ENCODE measurements around the gene RAB11FIP4.

RAB11FIP4 gene

GRCh38 chr17:31408586-31408985, 17.1 kb downstream of the RAB11FIP4 start:
- peaks cover 11% of the 10 kb centered on the region for H3K27me3 Mint-ChIP-seq (ENCODE audit: low read depth)
- H3K9me3 Mint-ChIP-seq = no peaks in the 10 kb centered on the region
- no peaks in the 10 kb centered on the region for H3K36me3 Mint-ChIP-seq (ENCODE audit: low read depth)
- H3K4me3 Mint-ChIP-seq = no peak overlapping the region
- no peak for DNase-seq (ENCODE audit: low spot score)
- no peak overlapping the region for H3K27ac Mint-ChIP-seq
- no peaks in the 10 kb centered on the region for H3K4me1 Mint-ChIP-seq (ENCODE audit: low read depth)

GRCh38 chr17:31411707-31412285, 20.3 kb downstream of the RAB11FIP4 start:
- H3K9me3 Mint-ChIP-seq = no peaks in the 10 kb centered on the region
- no peak overlapping the region for H3K4me3 Mint-ChIP-seq
- no peak overlapping the region for H3K27ac Mint-ChIP-seq

GRCh38 chr17:31412511-31412910, 21.0 kb downstream of the RAB11FIP4 start:
- Mint-ChIP-seq H3K27ac (no peak overlapping the region), H3K36me3 (ENCODE audit: low read depth) (no peaks in the 10 kb centered on the region), H3K4me1 (ENCODE audit: low read depth) (no peaks in the 10 kb centered on the region), H3K9me3 (no peaks in the 10 kb centered on the region), H3K4me3 (no peak overlapping the region), H3K27me3 (ENCODE audit: low read depth) (peaks cover 3% of the 10 kb centered on the region)
- DNase-seq (ENCODE audit: low spot score) = no peak

More at GRCh38 chr17:31411707-31412285, 20.3 kb downstream of the RAB11FIP4 start:
- no peak for DNase-seq (ENCODE audit: low spot score)
- Mint-ChIP-seq H3K27me3 (ENCODE audit: low read depth) (peaks cover 6% of the 10 kb centered on the region), H3K4me1 (ENCODE audit: low read depth) (no peaks in the 10 kb centered on the region), H3K36me3 (ENCODE audit: low read depth) (no peaks in the 10 kb centered on the region)

- no peak overlapping the region for H3K27ac Mint-ChIP-seq
- no peaks in the 10 kb centered on the region for H3K9me3 Mint-ChIP-seq
- no peak for DNase-seq (ENCODE audit: low spot score)
- no peaks in the 10 kb centered on the region for H3K27me3 Mint-ChIP-seq (ENCODE audit: low read depth)
- no peaks in the 10 kb centered on the region for H3K36me3 Mint-ChIP-seq (ENCODE audit: low read depth)
- H3K4me1 Mint-ChIP-seq (ENCODE audit: low read depth) = no peaks in the 10 kb centered on the region
- no peak overlapping the region for H3K4me3 Mint-ChIP-seq
These were observed 21.8 kb downstream of the RAB11FIP4 start for GRCh38 chr17:31413081-31413799.

GRCh38 chr17:31413874-31414549, 22.5 kb downstream of the RAB11FIP4 start:
- Mint-ChIP-seq H3K36me3 (ENCODE audit: low read depth) (no peaks in the 10 kb centered on the region), H3K9me3 (no peaks in the 10 kb centered on the region), H3K27ac (no peak overlapping the region), H3K27me3 (ENCODE audit: low read depth) (no peaks in the 10 kb centered on the region), H3K4me3 (no peak overlapping the region), H3K4me1 (ENCODE audit: low read depth) (no peaks in the 10 kb centered on the region)
- no peak for DNase-seq (ENCODE audit: low spot score)

- H3K27ac Mint-ChIP-seq = no peak overlapping the region
- H3K4me3 Mint-ChIP-seq = no peak overlapping the region
- H3K27me3 Mint-ChIP-seq (ENCODE audit: low read depth) = no peaks in the 10 kb centered on the region
- no peak for DNase-seq (ENCODE audit: low spot score)
- H3K9me3 Mint-ChIP-seq = no peaks in the 10 kb centered on the region
- no peaks in the 10 kb centered on the region for H3K36me3 Mint-ChIP-seq (ENCODE audit: low read depth)
- H3K4me1 Mint-ChIP-seq (ENCODE audit: low read depth) = no peaks in the 10 kb centered on the region
These were observed 23.1 kb downstream of the RAB11FIP4 start for GRCh38 chr17:31414550-31414918.

- DNase-seq (ENCODE audit: low spot score) = no peak
- Mint-ChIP-seq H3K27me3 (ENCODE audit: low read depth) (no peaks in the 10 kb centered on the region), H3K4me3 (no peak overlapping the region), H3K9me3 (no peaks in the 10 kb centered on the region), H3K36me3 (ENCODE audit: low read depth) (no peaks in the 10 kb centered on the region), H3K4me1 (ENCODE audit: low read depth) (no peaks in the 10 kb centered on the region), H3K27ac (no peak overlapping the region)
These were observed 23.6 kb downstream of the RAB11FIP4 start for GRCh38 chr17:31415004-31415454.

GRCh38 chr17:31415640-31416502, 24.4 kb downstream of the RAB11FIP4 start:
- no peak overlapping the region for H3K4me3 Mint-ChIP-seq
- no peak for DNase-seq (ENCODE audit: low spot score)
- H3K27me3 Mint-ChIP-seq (ENCODE audit: low read depth) = no peaks in the 10 kb centered on the region
- no peaks in the 10 kb centered on the region for H3K4me1 Mint-ChIP-seq (ENCODE audit: low read depth)
- H3K36me3 Mint-ChIP-seq (ENCODE audit: low read depth) = no peaks in the 10 kb centered on the region
- no peaks in the 10 kb centered on the region for H3K9me3 Mint-ChIP-seq
- no peak overlapping the region for H3K27ac Mint-ChIP-seq

GRCh38 chr17:31416503-31416923, 25.0 kb downstream of the RAB11FIP4 start:
- no peaks in the 10 kb centered on the region for H3K27me3 Mint-ChIP-seq (ENCODE audit: low read depth)

GRCh38 chr17:31417051-31417792, 25.7 kb downstream of the RAB11FIP4 start:
- Mint-ChIP-seq H3K27ac (no peak overlapping the region), H3K36me3 (ENCODE audit: low read depth) (no peaks in the 10 kb centered on the region), H3K9me3 (no peaks in the 10 kb centered on the region), H3K4me3 (no peak overlapping the region), H3K4me1 (ENCODE audit: low read depth) (no peaks in the 10 kb centered on the region), H3K27me3 (ENCODE audit: low read depth) (no peaks in the 10 kb centered on the region)
- no peak for DNase-seq (ENCODE audit: low spot score)

More at GRCh38 chr17:31416503-31416923, 25.0 kb downstream of the RAB11FIP4 start:
- H3K27ac Mint-ChIP-seq = no peak overlapping the region
- H3K36me3 Mint-ChIP-seq (ENCODE audit: low read depth) = no peaks in the 10 kb centered on the region
- DNase-seq (ENCODE audit: low spot score) = no peak
- H3K4me3 Mint-ChIP-seq = no peak overlapping the region
- H3K4me1 Mint-ChIP-seq (ENCODE audit: low read depth) = no peaks in the 10 kb centered on the region
- no peaks in the 10 kb centered on the region for H3K9me3 Mint-ChIP-seq

GRCh38 chr17:31418773-31419350, 27.4 kb downstream of the RAB11FIP4 start:
- Mint-ChIP-seq H3K27me3 (ENCODE audit: low read depth) (peaks cover 5% of the 10 kb centered on the region), H3K4me3 (no peak overlapping the region), H3K36me3 (ENCODE audit: low read depth) (no peaks in the 10 kb centered on the region), H3K4me1 (ENCODE audit: low read depth) (no peaks in the 10 kb centered on the region), H3K27ac (no peak overlapping the region), H3K9me3 (no peaks in the 10 kb centered on the region)
- no peak for DNase-seq (ENCODE audit: low spot score)

GRCh38 chr17:31422443-31422842, 31.0 kb downstream of the RAB11FIP4 start:
- no peak for DNase-seq (ENCODE audit: low spot score)
- H3K4me3 Mint-ChIP-seq = no peak overlapping the region
- H3K9me3 Mint-ChIP-seq = no peaks in the 10 kb centered on the region
- peaks cover 9% of the 10 kb centered on the region for H3K27me3 Mint-ChIP-seq (ENCODE audit: low read depth)
- no peak overlapping the region for H3K27ac Mint-ChIP-seq
- H3K4me1 Mint-ChIP-seq (ENCODE audit: low read depth) = no peaks in the 10 kb centered on the region
- H3K36me3 Mint-ChIP-seq (ENCODE audit: low read depth) = no peaks in the 10 kb centered on the region

- Mint-ChIP-seq H3K27me3 (ENCODE audit: low read depth) (peaks cover 18% of the 10 kb centered on the region), H3K36me3 (ENCODE audit: low read depth) (no peaks in the 10 kb centered on the region), H3K4me1 (ENCODE audit: low read depth) (no peaks in the 10 kb centered on the region), H3K4me3 (no peak overlapping the region), H3K9me3 (no peaks in the 10 kb centered on the region), H3K27ac (no peak overlapping the region)
- no peak for DNase-seq (ENCODE audit: low spot score)
These were observed 33.4 kb downstream of the RAB11FIP4 start for GRCh38 chr17:31424944-31425281.
